NCI-H1694 (cell line): ENCODE measurements around the gene TARS2.

Experiments used
- DNase-seq: peaks from one replicate; lab custom pipeline; 2025; lab: John Stamatoyannopoulos, UW

Gene TARS2

GRCh38 chr1:150507912-150508864, 21.0 kb downstream of the TARS2 start, which contains the start of gene ECM1:
Gene ECM1 (plus strand): TSS chr1:150508109. CDS start chr1:150508210, 101 bp downstream.
- DNase-seq, result no peak

- no peak for DNase-seq
Observed at GRCh38 chr1:150508982-150509381, 21.8 kb downstream of the TARS2 start.

GRCh38 chr1:150511551-150511950, 24.3 kb downstream of the TARS2 start:
- DNase-seq, result no peak

GRCh38 chr1:150511985-150512660, 24.9 kb downstream of the TARS2 start:
- no peak for DNase-seq

GRCh38 chr1:150512846-150513245, 25.6 kb downstream of the TARS2 start:
- no peak for DNase-seq

GRCh38 chr1:150513351-150513791, 26.2 kb downstream of the TARS2 start:
- peak; percentile 37 for DNase-seq

- no peak for DNase-seq
Observed at GRCh38 chr1:150514260-150514659, 27.0 kb downstream of the TARS2 start.

- no peak for DNase-seq
Observed at GRCh38 chr1:150514913-150515327, 27.7 kb downstream of the TARS2 start.

GRCh38 chr1:150515328-150516049, 28.3 kb downstream of the TARS2 start, which contains the start of gene FALEC:
Gene FALEC (plus strand): TSS chr1:150515752.
- peak; percentile 94 for DNase-seq

GRCh38 chr1:150516050-150516591, 28.9 kb downstream of the TARS2 start:
- DNase-seq, result peak; percentile 40

- peak; percentile 10 for DNase-seq
Observed at GRCh38 chr1:150516616-150517015, 29.4 kb downstream of the TARS2 start.

GRCh38 chr1:150521196-150521968, 34.2 kb downstream of the TARS2 start:
- no peak for DNase-seq

GRCh38 chr1:150525348-150525747, 38.1 kb downstream of the TARS2 start:
- DNase-seq, result no peak

- DNase-seq, result no peak
Observed at GRCh38 chr1:150528196-150528595, 41.0 kb downstream of the TARS2 start.

GRCh38 chr1:150529017-150529416, 41.8 kb downstream of the TARS2 start:
- no peak for DNase-seq

GRCh38 chr1:150530491-150531159, 43.4 kb downstream of the TARS2 start:
- no peak for DNase-seq

GRCh38 chr1:150532860-150533259, 45.6 kb downstream of the TARS2 start:
- DNase-seq, result no peak

- no peak for DNase-seq
Observed at GRCh38 chr1:150534002-150534401, 46.8 kb downstream of the TARS2 start.

GRCh38 chr1:150535511-150536287, 48.5 kb downstream of the TARS2 start:
- no peak for DNase-seq
